GM18517 (cell line): ENCODE data around the gene RAB27B.
"Not testable (repeated sequence)": the region's sequence is repeated elsewhere in the genome, so short reads cannot be mapped to it uniquely, and the experiment has no call there.

ENCODE experiments used
- ATAC-seq: cut with Tn5 transposase; IDR thresholded peaks from one replicate; pipeline ENCODE4 v1.9.1; 2021; ENCODE audit warnings: mild to moderate bottlenecking, moderate library complexity; ENCODE audit not compliant: unreplicated experiment

RAB27B gene

DNA sequence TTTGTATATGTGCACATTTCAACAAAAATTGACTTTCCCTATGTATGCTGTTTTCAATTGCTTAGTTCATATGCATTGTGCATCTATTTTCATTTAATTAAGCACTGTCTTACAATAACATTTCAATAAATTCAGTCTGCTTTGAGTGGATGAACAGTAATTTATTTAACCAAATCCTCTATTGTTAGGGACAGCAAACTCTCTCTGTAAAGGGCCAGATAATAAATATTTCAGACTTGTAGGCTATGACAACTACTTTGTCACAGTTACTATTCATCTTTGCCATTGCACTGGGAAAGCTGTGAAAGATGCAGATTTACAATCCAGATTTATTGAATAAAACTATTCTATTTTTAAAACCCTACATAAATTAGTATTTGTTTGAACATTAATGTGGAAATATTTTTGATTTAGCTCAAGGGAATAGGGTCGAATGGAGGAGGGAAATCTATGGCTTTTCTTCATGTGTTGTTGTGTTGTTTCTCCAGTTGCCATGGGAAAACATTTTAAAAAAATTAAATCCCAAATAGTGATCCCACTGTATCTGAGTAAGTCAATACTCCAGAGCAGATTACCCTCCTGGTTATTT, 14.2 kb upstream of the RAB27B start:
- ATAC-seq: no peak

DNA sequence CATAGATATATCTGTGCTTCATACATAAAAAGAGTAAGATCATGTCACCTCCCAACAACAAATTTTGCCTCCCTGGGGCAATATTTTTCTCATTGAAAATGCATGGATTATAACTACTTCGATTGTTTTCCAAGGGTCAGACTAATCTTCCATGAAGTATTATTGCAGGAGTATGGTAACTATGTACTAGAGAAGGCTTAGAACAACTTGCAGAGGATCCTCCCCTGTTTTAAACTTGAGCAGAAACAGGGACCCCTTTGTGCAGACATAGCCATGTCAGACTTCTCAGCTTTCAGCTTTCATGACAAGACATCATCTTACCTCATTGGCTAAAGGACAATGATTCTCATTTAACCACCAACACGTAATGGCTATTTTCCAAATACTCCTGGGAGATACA, 13.2 kb upstream of the RAB27B start:
- no peak for ATAC-seq

DNA sequence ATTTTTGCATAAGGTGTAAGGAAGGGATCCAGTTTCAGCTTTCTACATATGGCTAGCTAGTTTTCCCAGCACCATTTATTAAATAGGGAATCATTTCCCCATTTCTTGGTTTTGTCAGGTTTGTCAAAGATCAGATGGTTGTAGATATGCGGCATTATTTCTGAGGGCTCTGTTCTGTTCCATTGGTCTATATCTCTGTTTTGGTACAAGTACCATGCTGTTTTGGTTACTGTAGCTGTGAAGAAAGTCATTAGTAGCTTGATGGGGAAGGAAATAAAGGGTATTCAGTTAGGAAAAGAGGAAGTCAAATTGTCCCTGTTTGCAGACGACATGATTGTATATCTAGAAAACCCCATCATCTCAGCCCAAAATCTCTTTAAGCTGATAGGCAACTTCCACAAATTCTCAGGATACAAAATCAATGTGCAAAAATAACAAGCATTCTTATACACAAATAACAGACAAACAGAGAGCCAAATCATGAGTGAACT, 7.4 kb upstream of the RAB27B start:
- ATAC-seq: not testable (repeated sequence)

DNA sequence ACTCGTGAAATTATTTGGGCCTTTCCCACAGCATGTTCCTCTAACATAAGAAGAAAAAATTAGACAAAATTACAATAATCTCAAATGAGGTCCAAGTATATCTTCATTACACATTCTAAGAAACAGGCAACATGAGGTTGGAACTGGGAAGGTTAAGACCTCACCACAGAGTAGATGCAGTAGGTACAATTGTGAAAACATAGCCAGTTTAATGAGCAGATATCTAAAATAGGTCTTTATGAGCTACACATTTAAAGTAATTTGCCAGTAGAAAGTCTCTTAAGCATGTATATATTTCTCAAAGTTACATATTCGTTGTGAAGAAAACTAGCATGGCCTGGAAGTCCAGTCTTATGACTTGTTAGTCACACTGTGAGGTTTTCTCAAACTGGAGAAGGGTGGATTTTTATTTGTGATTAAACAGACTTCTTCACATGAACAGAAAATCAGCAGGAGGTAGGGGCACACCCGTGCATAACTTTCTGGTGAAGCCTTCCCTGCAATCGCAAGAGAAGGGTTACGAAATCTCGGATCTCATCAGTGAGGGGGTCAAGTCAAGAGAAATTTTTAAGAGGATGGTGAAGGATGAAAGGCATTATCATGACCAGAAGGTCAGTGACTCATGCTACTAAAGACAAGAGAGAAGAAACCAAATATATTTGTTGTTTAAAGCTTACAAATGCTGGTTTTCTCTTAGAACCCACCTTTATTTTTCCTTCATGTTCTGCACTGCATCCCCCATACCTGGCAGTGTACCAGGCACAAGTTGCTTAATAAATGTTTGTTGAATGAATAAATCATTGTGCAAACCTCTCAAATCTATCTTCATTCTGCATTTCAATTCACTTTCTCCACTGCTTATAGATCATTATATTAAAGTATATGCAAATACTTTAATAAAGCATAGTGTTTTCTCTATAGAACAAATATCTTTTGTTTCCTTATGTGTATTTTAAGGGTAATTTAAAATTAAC, 5.1 kb upstream of the RAB27B start:
- ATAC-seq: no peak

DNA sequence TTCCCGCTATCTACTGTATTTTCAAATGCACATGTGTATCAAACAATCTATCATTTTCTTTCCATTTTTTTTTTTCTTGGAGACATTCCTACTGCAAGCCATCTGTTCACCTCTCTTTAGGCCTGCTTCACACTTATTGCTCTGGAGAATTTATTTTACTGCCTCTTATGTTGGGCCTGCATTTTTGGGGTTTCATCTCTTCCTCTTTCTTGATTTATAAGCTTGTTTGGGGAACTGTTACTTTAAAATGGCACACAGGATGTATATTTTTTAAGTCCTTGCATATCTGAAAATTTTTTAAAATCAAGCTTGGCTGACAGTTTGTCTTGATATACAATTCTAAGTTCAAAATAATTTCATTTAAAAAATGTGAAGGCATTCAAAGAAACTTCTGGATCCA, 3.5 kb upstream of the RAB27B start:
- no peak for ATAC-seq

DNA sequence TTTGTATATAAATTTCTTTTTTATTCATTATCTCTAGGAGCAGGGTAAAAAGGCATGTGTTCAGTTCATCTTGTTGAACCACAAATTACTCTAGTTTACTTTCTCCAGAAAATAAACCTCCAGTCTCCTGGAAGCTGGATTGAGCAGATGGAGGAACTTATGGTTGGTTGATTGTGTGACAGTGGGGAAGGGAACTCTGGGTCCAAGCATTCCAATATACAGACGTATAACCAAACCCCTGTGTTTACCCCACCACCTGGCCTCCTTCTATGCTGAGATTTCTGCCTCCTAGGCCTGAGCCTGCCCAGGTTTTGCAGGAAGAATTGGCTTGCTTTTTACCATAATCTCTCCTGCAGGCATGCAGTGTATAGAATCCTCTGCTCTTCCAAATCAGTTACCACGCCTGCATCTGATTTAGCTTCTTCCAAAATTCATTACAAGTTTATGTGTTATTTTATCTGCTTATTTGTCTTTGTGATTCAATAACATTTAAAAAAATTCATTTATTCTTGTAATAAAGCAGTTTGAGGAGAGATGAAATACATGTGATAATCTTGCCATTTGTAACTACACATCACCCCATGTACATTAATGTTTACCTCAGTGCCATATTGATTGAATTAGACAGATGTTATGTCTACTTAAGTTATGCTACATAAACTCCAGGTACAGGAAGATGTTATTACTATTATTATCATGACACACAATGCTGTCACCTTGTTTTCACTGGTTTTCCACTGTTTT, 2.5 kb upstream of the RAB27B start:
- no peak for ATAC-seq

DNA sequence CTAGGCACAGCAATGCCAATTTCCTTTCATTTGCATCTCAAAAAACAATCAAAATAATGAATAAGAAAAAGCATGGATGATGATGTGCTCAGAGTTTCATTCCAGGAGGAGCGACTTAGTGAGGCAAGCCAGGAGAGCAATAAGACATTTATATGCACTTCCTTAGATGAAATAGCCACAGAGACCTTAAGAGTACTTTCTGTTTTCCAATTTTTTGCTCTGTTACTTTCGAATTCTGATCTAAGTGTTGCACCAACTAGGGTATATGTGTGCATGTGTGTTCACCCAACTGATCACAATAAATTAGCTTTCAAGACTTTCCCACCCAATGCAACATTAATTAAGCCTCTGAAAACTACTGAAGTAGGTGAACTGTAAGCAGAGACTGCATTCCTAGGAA, 709 bp downstream of the RAB27B start:
- no peak for ATAC-seq

DNA sequence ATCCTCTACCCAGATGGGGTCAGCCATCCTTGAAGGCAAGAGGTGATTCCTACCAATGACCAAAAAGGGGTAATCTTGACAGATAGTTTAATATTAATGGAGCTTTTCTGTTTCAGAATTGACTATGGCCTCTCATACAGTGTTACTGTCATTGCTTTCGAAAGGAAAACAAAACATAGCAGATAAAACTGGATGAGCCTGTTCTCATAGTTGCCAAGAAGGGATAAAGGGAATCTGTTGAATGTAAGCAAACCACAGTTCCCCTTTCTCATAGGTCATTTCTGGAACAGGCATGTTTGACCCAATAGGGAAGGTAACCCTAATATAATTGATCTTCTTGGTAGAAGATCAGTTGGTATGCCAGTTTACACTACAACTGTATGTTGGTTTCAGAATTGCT, 1.6 kb downstream of the RAB27B start:
- no peak for ATAC-seq

DNA sequence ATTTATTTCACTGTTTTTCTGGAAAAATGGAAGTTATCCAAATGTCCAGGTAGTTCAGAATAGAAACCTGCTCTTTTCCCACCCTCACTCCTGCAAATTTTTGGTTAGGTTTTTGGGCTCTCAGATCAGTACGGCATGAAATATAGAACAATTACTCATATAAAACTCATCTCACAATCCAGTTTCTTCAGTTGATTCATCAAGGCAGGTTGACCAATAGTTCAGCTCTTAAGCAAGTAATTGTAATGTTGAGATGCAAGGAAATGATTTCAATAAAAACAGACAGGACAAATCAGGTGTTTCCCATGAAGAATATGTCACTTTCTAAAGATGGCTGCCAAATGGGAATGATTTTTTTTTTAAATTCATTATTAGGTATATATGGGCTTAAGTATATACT, 2.0 kb downstream of the RAB27B start:
- no peak for ATAC-seq

DNA sequence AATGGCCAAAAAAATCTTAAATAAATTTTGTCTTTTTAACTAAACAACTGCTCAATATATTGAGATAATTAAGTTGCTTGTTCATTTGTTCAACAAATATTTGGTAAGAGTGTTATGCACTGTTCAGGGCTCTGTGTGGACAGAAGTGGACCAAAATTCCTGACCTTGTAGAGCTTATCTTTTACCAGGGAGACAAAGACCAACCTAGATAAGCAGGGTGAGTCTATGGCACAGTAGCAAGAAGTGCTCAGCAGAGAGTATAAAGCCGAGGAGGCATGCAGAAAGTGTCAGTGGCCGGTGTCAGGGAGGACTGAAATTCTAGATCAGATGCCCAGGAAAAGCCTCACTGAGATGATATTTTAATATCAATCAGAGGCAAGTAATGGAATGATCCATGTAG, 2.6 kb downstream of the RAB27B start:
- no peak for ATAC-seq

DNA sequence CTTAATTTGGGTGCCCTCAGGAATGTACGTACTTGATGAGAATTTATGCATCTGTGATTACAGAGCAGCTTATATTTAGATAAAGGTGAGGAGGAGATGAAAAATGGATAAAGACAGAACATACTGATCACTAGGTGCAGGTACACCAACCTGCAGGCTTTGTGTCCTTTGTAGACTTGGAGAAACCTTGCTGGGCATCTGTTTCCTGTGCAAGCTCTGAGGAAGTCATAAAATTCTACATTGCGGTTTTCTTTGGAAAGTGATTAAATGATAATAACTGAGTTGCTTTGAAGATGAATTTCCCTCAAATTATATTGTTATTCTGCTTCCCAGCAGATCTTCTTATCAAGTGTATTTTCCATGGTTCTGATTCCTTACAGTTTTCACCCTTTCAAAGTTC, 7.7 kb downstream of the RAB27B start:
- no peak for ATAC-seq

DNA sequence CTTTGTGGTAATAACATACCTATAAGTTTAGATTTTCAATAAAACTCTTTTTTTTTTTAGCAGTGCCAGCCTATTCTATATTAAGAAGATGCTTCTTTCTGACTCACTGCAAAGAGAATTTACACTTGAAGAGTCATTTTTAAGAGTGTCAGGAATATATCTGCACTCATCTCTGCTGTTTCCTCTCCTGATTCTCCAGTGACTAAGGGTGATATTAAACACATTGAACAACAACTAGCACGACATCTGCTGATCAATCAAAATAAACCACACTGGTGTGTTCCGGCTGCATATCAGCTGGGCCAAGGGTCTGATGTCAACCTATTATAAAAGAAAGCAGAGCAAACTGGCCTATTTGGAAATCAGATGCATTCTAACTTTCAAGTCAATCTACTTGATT, 15.0 kb downstream of the RAB27B start:
- ATAC-seq: no peak

DNA sequence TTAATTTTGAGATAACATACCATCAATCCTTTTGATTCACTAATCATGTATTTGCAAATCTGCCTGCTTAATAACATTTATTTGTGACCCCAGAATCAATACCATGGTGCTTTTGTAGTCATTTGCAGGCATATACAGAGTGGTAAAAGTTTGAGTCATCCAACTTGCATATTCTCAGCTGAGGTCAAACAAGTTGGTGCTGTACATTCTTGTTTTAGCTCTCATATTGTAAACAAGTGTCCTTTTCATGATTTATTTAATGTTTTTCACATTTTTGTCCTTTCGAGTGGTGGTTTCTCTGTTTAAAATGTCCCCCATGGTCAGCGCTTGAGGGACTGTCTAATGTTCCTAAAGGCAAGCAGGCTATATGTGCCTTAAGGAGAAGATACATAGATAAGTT, 17.5 kb downstream of the RAB27B start:
- no peak for ATAC-seq

DNA sequence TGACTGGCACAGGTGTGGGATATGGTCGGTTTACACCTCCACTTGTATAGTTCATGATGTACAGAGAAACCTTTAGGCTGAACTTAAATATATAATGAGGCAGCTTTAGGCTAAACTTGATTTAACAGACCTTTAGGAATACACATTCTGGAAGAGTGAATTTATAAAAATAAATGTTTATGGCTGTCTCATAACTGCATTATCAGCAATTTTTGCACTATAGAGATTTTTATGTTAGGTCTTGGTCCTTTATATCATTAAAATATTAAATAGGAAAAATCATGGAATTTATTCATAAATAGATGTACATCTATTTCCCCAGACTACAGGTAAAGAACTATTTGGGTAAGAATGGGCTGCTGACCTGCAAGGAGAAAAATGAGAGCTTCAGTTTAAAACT, 19.8 kb downstream of the RAB27B start:
- ATAC-seq: no peak

DNA sequence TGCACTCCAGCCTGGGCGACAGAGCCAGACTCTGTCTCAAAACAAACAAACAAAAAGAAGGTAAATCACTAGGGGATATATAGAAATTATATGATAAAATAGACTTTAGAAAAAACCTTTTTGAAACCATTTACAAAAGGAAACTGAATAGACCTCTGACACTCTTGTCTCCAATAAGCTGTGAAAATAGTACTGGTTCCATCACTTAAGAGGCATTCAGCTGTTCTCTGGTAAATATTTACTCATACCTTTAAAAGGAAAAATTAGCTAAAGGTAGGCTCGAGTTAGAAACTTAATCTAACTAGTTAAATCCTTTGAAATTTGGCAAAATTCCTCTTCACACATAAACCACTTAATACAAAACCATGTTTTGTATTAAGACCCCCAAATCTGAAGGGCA, 21.4 kb downstream of the RAB27B start:
- no peak for ATAC-seq

DNA sequence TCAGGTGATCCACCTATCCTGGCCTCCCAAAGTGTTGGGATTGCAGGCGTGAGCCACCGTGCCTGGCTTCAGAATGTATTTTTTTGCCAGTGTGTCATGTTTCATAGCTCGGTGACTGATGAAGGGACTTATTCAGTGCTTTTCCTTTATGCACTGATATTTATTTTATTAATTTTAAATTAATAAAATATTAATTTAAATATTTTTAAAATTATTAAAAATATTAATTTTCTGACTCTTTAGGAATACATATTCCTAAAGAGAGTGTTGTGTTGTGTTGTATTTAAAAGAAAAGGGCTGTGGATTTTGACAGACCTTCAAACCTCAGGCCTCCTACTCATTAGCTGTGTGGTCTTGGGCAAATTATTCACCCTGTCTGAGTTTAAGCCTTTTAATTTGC, 22.3 kb downstream of the RAB27B start:
- no peak for ATAC-seq

DNA sequence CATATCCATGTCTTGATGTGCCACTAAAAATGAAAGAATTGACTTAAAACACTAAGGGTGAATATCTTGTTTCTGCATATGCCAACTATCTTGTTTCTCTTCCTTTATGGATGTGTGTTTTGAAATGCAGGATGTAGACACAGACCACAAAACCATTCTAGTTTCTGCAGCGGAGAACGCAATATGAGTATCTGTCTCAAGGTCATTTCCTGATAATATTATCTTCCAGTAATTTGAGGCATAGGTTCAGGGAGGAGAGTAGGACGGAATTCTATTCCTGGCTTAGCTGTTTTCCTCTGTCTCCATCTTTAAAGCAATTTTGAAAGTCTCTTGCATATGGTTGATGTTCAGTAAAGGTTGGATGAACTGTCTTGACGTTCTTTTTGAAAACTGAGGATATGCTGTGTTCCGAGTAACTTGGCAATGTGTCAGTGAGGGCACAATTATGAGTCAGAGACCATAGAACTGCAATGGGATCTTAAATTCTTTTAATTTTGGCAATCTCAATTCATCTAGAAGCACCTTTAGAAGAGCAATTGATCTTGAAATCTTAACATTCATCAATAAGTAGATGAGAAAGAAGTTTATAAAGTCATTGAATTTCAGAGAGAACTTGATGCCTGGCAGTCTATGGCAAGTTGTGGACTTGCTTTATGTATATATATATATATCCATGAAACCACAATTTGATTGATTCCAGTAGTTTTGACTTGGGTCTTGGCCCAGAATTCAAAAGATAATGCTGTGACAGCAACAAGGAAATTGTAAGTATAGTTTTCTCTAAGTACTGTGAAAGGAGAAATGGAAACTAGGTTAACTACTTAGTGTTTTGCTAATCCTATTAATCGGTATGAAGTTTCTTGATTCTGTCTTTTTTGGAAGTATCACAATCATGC, 24.8 kb downstream of the RAB27B start:
- ATAC-seq: no peak

DNA sequence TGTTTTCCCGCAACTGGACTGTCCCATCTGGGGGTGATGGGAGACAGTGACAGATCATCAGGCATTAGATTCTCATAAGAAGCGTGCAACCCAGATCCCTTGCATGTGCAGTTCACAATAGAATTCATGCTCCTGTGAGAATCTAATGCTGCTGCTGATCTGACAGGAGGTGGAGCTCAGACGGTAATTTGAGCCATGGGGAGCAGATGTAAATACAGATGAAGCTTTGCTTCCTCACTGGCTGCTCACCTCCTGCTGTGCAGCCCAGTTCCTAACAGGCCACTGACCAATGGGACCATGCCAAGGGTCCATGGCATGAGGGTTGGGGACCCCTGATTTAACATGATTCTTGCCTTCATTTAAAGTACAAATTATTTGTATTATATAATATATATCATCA, 26.8 kb downstream of the RAB27B start:
- not testable (repeated sequence) for ATAC-seq

DNA sequence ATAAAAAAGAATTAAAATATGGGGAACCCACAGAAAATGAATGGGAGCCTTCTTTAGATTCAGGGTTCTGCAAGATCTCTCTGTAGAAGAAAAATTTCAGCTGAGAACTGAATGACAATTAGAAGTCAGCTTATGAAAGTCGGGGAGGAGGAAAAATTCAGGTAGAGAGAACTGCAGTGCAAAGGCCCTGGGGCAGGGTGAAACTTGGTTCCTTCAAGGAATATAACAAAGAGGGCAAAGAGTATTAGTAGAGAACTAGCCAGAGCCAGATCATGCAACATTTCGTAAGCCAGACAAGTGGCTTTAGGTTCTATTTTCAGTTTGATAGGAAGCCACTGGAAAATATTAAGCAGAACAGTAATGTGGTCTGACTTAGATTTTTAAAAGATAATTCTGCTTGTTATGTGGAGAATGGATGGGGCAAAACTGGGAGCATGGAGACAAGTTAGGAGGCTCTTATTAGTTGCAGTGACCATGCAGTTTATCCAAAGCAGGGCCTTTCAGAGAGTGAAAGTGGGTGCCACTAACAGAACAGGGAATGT, 27.9 kb downstream of the RAB27B start:
- ATAC-seq: no peak

DNA sequence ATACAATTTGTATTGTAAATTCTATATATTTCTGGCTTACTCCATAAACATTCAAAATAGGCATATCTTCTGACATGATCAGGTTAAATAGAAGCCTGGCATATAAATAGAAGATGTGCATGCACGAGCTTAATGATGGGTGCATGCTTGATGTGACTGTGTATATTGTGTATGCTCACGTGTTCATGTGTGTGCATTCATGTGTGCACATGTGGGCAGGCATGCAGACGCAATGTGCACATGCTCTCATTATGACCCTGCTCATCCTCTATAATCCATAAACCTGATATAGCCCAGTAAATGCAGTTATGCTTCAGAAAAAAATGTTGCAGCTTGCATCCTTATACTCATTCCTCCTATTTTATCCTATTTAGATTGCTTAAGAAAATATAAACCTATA, 29.2 kb downstream of the RAB27B start:
- no peak for ATAC-seq
